H7 (cell line): ENCODE measurements around the gene SREBF1. TPM values are rescaled to one million over a fixed set of nuclear protein-coding genes. Genes with fewer than 3 reads are reported as not detected.

Experiments used
- DNase-seq: peaks from one replicate; pipeline ENCODE4 v3.0.0; 2012
- H3K27me3 ChIP-seq: 2 replicates; pipeline ENCODE4 v1.6.0; 2011; ENCODE audit warnings: mild to moderate bottlenecking, low read length; ENCODE audit not compliant: control insufficient read depth, insufficient read depth
- H3K36me3 ChIP-seq: replicated peaks from 2 replicates; pipeline ENCODE4 v1.5.1; 2011; ENCODE audit warnings: low read length; ENCODE audit not compliant: control insufficient read depth, insufficient read depth
- H3K4me3 ChIP-seq: 2 replicates; pipeline ENCODE4 v1.5.1; 2011; ENCODE audit warnings: low read depth, mild to moderate bottlenecking, control low read depth, low read length, moderate library complexity; ENCODE audit not compliant: insufficient read depth
- total RNA-seq: library from RNA; depleted of rRNA; stranded (reverse); fragments of >200 nt; shearing (Covaris generic); gene quantifications from 2 replicates; pipeline ENCODE4 v1.2.3, GENCODE V29; 2014

SREBF1 gene
- total RNA-seq, 1 experiment from 2014 or later, result 43.6 TPM

GRCh38 chr17:17795946-17796786 lies 40.6 kb downstream of the SREBF1 start:
- no peak for DNase-seq
- H3K36me3 ChIP-seq, result no peaks in the 10 kb centered on the region
- peaks cover 7% of the 10 kb centered on the region; the same call in 1 of the 2 replicates for H3K27me3 ChIP-seq
- no peak overlapping the region for H3K4me3 ChIP-seq

DNA sequence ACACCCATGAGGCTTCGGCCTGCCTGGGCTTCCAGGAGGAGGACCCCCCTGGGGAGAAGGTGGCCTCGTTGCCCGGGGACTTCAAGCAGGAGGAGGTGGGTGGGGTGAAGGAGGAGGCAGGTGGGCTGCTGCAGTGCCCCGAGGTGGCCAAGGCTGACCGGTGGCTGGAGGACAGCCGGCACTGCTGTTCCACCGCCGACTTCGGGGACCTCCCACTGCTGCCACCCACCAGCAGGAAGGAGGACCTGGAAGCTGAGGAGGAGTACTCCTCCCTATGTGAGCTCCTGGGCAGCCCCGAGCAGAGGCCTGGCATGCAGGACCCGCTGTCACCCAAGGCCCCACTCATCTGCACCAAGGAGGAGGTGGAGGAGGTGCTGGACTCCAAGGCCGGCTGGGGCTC lies 41.5 kb downstream of the SREBF1 start:
- DNase-seq, result no peak
- peaks cover 10% of the 10 kb centered on the region; the same call in 1 of the 2 replicates for H3K27me3 ChIP-seq
- H3K36me3 ChIP-seq, result no peaks in the 10 kb centered on the region
- H3K4me3 ChIP-seq, result no peak overlapping the region

DNA sequence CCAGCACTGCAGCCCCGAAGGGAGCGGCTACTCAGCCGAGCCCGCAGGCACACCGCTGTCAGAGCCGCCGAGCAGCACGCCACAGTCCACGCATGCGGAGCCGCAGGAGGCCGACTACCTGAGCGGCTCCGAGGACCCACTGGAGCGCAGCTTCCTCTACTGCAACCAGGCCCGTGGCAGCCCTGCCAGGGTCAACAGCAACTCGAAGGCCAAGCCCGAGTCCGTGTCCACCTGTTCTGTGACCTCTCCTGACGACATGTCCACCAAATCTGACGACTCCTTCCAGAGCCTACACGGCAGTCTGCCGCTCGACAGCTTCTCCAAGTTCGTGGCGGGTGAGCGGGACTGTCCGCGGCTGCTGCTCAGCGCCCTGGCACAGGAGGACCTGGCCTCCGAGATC lies 42.4 kb downstream of the SREBF1 start:
- Histone ChIP-seq H3K27me3 (peaks cover 10% of the 10 kb centered on the region; the same call in 1 of the 2 replicates), H3K4me3 (no peak overlapping the region), H3K36me3 (no peaks in the 10 kb centered on the region)
- no peak for DNase-seq

- Histone ChIP-seq H3K27me3 (peaks cover 10% of the 10 kb centered on the region; the same call in 1 of the 2 replicates), H3K4me3 (no peak overlapping the region), H3K36me3 (no peaks in the 10 kb centered on the region)
- DNase-seq, result no peak
These were observed 43.2 kb downstream of the SREBF1 start for GRCh38 chr17:17793378-17794214.

DNA sequence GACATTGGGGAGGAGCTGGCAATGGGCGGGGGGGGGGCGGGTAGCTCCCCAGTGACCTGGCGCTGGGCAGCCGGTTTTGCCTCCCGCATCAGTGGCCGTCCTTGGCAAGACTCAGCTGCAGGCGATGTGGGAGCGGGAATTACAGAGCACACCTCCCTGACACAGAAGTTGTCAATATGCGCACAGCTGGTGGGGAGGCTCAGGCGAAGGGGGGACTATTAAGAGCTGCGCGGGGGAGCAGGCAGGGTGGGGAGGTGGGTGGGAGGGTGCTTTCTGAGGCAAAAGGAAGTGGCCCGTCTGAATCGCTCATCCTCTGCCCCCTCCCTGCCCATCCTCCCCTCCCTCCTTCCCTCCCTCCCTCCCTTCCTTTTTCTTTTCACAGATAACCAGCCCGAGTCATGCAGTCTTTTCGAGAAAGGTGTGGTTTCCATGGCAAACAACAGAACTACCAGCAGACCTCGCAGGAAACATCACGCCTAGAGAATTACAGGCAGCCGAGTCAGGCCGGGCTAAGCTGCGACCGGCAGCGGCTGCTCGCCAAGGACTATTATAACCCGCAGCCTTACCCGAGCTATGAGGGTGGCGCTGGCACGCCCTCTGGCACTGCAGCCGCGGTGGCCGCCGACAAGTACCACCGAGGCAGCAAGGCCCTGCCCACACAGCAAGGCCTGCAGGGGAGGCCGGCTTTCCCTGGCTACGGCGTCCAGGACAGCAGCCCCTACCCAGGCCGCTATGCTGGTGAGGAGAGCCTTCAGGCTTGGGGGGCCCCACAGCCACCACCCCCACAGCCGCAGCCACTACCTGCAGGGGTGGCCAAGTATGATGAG lies 44.0 kb downstream of the SREBF1 start:
- H3K27me3 ChIP-seq, result peaks cover 10% of the 10 kb centered on the region; the same call in 1 of the 2 replicates
- peak overlapping the region; percentile 10; the same call in 1 of the 2 replicates for H3K4me3 ChIP-seq
- H3K36me3 ChIP-seq, result no peaks in the 10 kb centered on the region
- peak; percentile 83 for DNase-seq

DNA sequence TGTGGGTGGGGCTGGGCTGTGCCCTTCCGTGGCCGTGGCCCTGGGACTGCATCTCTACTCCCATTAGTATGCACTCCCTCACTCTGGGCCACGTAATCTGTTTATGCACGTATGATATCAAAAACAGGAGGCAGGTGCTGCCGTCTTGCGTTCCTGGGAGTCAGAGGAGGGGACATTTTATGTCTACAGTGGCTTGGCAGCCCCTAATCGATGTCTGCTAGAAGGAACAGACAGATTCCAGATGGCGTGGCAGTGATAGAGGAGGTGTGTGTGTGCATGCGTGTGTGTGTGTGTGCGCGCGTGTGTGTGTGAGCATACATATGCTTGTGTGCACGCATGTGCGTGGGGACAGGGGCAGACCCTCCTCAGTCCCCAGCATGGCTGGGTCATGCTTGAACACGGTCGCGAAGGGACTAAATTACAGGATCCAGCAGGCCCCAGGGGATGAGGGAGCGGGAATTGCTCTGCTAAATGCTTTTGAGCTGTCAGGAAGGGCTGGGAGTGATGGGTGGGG lies 44.7 kb downstream of the SREBF1 start:
- DNase-seq, result no peak
- Histone ChIP-seq H3K36me3 (no peaks in the 10 kb centered on the region), H3K27me3 (peaks cover 10% of the 10 kb centered on the region; the same call in 1 of the 2 replicates), H3K4me3 (no peak overlapping the region)

DNA sequence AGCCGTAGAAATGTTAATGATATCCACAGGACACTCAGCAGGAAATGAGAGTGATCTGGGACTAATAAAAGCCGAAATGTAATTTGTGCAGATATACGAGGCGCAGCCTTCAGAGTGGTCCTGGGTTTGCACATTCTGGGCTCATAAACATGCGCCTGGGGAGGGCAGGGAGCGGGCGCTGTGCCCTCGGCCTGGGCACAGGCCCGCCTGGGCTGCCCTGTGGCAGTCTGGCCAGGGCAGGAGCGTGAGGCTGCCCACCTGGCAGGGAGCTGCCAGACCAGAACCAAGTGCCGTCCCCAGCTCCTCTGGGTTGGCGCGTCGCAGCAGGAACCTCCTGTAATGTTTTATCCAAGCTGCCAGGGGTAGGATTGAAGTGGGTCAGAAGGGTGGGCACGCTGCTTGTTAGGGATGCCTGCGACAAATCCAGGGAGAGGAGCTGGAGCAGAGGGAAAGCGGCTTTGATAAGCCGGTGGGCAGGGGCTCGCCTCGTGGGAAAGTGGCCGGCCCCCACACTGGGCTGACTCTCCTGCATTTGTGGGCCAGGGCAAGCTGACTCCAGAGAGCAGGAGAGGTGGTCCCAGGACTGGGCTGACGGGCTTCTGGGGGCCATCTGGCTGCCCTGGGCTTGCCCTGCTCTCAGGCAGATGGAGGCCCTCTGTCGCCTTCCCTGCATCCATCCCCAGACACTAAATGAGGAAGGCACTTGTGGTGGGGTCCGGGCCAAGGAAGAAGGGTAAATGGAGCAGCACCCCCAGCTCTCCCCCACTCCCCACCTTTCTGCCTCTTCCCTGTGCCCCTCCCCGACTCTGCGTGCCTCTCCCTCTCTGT lies 45.9 kb downstream of the SREBF1 start:
- DNase-seq, result no peak
- Histone ChIP-seq H3K36me3 (no peaks in the 10 kb centered on the region), H3K4me3 (no peak overlapping the region), H3K27me3 (peaks cover 10% of the 10 kb centered on the region; the same call in 1 of the 2 replicates)

DNA sequence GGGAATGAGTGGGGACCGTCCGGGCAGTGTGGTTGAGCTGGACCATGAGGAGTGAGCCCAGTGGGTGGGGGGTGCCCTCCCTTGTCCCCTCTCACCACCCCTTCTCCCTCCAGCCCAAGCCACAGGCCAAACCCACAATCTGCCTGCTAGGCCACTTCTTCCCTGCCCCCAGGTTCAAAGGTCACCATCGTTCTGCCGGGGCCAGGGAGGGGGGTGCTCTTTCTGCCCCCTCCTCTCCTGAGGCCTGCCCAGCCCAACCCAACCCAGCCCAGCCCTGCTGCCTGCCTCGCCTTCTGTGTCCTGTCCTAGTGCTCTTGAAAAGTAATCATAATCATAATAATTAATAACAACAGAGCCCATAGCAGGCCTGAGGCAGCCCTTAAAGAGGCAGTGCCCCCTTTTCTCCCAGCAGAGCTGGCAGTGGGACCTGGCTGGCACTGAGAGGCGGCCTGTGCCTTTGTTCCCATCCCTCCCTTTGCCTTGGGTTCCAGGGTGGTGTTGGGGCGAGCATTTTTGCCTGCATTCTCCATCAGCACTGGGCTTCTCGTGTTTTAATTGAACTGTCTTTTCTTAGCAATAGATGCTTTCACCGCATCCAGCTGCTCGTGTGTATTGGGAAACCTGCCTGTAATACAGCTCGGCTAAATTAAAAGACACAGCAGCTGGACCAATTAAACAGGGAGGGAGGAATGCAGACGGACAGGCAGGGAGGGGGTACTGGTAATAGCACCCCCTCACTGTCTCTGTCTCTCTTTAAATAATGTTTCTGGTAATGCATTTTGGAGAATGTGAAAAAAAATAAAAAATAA lies 46.8 kb downstream of the SREBF1 start:
- Histone ChIP-seq H3K4me3 (no peak overlapping the region), H3K27me3 (peaks cover 11% of the 10 kb centered on the region; the same call in 1 of the 2 replicates), H3K36me3 (no peaks in the 10 kb centered on the region)
- no peak for DNase-seq

DNA sequence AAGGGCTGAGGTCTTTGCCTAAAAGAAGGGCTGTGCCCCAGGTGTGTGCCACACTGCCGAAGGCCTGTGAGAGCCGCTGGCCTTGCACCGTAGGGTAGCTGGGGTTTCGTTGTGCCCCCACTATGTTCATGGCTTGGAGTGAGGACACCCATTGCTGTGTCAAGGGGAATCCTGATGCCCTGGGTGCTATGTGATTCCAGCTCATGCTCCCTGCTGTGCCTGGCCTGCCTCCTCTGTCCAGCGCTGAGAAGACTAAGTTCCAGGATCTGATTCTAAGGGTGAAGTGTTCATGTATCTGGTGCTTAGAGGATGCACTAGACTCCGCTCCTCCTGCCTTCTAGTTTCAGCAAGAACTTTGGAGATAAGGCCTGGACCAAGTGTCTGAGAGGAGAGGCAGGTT lies 47.4 kb downstream of the SREBF1 start:
- no peaks in the 10 kb centered on the region for H3K36me3 ChIP-seq
- no peak for DNase-seq
- no peak overlapping the region for H3K4me3 ChIP-seq
- H3K27me3 ChIP-seq, result peaks cover 17% of the 10 kb centered on the region; the same call in 1 of the 2 replicates

DNA sequence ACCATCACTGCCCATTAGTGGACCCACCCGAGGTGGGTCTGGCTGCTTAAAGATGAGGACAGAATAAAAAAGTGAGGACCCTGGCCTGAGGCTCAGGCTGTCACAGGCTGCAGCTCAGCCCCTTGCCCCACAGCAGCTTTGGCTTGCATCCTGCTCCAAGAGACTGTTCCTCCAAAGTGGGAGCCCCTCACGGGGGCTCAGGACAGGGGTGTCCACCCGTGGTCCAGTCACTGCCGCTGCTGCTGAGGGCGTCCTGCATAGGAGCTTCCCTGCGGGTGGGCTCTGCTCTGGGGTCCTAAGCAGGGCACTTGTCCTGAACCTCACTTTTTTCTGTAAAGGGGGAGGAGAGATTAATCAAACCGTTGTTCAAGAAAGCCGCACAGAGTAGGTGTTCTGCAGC lies 47.8 kb downstream of the SREBF1 start:
- DNase-seq, result no peak
- peaks cover 21% of the 10 kb centered on the region; the same call in 1 of the 2 replicates for H3K27me3 ChIP-seq
- no peak overlapping the region for H3K4me3 ChIP-seq
- H3K36me3 ChIP-seq, result no peaks in the 10 kb centered on the region

GRCh38 chr17:17787568-17787967 lies 49.2 kb downstream of the SREBF1 start:
- DNase-seq, result no peak
- no peak overlapping the region for H3K4me3 ChIP-seq
- H3K36me3 ChIP-seq, result no peaks in the 10 kb centered on the region
- H3K27me3 ChIP-seq, result peaks cover 22% of the 10 kb centered on the region; the same call in 1 of the 2 replicates

- Histone ChIP-seq H3K4me3 (no peak overlapping the region), H3K27me3 (peaks cover 22% of the 10 kb centered on the region; the same call in 1 of the 2 replicates), H3K36me3 (no peaks in the 10 kb centered on the region)
- DNase-seq, result no peak
These were observed 49.8 kb downstream of the SREBF1 start for GRCh38 chr17:17786998-17787397.
